Activated CD8-positive, alpha-beta memory T cell treated with anti-CD3 and anti-CD28 coated beads for 48 hours (primary cell): ENCODE measurements around the gene KLC1.

Experiments used
- DNase-seq, 3 experiments: peaks; one replicate each; pipeline ENCODE4 v3.0.0-alpha.2; 2020; ENCODE audit warnings: low read depth in 2 of 3, low spot score in 2 of 3

Gene KLC1

DNA sequence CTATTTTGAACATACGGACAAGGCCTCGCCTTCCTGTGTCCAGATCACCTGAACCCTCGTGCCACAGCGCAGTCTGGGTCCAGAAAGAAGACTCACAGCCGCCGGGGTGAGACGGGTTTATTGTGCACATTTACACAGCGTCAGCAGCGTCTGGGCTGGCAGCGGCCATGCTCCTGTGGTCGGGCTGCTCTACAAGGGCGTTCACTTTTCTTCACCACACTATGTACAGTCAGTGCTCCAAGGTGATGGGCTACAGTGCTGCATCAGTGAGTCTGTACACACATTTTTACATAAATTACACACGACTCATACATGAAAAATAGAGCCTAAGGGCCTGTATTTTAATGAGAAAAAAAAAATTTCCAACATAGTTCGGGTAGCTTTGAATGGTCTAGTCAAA, 104.6 kb downstream of the KLC1 start:
- DNase-seq, result no peak

DNA sequence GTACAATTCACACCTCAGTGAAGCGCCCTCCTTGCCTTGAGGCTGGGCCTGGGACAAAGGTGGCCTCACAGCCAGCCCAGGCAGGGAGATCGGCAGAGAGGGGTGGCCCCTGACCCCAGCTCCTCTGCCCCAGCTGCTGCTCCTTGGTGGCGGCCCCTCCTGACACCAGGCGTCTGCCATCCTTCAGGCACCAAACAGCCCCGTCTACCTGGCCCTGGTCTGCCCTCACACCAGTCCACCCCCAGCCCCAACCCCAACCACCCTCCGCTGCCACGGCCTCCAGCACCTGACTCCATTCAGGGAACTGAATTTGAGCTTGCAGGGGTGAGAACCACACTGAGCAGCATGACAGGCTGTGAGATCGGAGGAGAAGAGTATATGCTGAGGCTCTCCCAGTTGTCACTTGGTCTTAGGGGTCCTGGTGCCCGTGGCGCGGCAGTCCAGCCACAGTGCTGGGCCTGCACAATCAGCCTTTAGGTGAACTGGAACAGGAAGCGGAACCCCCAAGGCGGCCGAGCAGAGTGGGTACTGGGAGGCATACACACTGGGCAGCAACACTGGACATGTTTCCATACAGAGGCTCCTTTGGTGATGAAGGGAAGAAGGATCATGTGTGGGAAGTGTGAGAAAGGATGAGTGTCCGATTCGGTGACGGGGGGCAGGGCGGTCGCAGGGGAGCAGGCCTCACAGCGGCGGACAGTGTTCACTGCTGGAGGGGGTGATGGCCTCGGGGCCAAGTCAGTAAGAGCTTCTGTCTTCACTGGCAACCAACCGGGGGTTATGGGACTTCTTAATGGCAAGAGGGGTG, 105.3 kb downstream of the KLC1 start:
- DNase-seq, result no peak

DNA sequence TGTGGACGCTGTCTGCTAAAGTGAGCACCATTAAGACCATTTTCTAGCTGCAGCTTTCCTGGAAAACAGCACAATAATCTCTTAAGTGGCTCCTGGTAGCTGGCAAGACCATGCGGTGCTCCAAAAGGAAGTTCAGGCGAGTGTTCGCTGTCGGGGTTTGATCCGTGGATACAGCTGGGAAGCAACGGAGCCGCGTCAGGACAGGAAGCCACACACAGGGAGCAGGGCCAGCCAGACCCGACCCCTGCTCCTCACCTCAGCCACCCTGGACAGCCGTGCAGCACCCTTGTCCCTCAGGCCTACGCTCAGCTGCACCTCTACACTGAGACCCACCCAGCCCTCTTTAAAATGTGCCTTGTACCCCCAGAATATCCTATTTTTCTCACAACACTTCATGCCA, 106.0 kb downstream of the KLC1 start:
- no peak for DNase-seq

DNA sequence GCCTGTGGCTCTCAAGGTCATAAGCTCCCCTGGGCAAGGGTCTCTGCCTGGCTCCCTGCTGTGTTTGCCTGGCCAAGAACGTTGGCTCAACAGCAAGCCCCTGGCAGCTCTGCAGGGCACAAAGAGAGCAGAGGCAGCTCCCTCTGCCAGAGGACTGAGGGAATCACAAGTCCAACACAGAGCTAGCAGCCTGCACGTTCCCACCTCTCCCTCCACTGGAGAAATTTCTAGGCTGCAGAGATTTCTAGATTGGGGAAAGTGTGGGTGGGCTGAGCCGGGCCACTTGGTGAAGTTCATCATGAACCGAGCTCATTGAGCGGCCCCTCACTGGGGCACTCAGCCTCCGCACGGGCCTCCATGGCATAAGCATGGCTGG, 106.4 kb downstream of the KLC1 start:
- no peak for DNase-seq

DNA sequence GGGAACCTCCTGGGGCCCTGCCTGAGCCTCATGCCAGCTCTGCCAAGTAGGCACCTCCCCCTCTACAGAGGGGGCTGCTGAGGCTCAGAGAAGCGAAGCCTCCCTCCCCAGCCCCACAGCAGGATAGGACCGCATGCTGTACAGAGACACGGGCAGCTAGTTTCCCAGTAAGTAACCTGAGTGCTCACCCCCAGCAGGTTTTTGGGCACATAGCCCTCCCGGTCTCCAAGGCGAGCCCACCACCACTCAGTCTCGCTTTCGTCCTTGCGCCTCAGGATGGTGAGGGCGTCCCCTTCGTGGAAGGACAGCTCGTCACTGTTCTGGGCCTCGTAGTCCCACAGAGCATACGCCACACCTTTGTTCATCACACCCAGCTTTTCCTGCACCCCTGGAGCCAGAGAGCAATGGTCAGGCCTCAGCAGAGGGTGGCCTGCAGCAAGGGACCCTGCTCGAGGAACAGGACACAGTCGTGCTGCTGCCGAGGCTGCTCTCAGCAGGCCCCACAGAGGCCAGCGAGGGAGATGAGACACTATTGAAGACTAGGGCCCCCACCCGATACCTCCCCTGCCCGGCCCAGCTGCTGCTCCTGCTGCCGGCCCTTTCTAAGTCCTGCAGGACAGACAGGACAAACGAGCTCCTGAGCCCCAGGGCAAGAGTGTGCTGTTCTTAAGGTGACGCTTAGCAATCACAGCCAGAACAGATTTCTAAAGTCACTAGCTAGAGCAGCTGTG, 107.0 kb downstream of the KLC1 start:
- no peak for DNase-seq

DNA sequence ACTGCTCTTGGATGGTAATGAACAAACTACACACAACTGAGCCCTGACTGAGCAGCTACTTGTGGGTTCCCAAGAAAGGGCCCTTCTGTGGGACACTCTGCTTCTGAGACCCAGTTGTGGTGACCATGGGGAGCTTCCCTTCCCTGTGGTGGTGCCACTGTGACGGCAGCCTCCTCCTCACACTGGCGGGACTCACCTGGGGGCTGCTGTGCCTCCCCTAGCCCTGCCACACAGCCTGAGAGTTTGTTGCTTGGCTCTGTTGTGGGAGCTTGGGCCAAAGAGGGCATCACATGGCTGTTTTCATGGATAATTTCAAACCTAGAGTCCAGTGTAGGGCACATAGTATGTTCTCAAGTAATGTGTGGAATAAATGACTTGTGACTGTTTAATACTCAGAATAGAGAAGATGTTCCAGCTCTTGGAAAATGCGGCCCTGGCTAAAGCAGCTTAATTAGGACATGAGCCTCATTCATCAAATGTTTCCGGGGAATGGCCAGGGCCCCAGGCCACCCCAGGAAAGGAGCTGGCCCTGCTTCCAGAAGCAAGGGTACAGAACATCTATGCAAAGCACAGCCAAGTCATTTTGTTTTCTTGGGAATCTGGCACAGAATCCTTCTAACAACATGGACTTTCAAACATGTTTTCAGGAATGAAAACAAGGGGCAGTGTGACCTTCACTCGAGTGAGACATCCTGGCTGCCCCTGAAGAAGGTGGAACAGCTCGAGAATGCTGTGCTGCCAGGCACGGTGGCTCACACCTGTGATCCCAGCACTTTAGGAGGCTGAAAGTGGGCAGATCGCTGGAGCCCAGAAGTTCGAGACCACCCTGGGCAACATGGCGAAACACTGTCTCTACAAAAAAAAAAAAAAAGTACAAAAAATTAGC, 107.8 kb downstream of the KLC1 start:
- no peak for DNase-seq

DNA sequence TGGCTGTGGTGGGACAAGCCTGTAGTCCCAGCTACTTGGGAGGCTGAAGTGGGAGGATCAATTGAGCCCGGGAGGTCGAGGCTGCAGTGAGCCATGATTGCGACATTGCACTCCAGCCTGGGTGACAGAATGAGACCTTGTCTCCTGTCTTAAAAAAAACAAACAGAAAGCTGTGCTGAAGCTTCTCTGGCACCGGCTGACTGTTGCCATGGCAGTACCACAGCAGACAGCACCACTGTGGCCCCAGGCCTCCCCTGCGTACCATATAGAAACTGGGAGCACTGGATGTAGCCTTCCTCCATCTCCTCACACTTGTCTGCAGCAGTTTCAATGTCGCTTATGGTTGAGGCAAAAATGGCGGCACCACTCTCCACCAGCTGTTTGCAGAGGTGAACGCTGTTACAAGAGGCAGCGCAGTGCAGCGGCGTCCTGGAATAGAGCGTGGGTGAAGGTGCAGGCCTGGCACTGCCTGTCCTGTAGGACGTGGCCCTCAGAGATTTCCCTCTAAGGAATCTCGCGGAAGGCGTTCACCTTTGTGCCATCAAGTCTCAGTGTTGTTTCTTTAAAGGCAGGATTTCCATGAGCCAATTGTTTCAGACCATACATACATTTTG, 108.5 kb downstream of the KLC1 start:
- DNase-seq, result no peak

DNA sequence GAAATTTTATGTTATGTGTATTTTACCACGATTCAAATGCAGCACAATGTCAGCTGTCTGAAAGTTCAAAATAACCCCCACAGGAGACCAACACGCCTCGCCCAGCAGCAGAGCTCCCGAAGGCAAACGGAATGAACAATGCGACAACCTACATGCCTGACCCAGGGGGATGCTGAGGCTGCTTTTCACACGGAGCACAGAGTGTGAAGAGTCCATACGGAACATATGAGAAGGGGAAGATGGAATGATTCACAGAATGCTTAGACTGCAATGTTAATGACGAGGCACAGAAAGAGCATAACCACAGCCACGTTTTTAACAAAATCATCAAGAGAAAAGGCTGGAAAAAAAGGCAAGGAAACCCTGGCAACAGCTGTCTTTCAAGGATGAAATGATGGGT, 109.2 kb downstream of the KLC1 start:
- no peak for DNase-seq

DNA sequence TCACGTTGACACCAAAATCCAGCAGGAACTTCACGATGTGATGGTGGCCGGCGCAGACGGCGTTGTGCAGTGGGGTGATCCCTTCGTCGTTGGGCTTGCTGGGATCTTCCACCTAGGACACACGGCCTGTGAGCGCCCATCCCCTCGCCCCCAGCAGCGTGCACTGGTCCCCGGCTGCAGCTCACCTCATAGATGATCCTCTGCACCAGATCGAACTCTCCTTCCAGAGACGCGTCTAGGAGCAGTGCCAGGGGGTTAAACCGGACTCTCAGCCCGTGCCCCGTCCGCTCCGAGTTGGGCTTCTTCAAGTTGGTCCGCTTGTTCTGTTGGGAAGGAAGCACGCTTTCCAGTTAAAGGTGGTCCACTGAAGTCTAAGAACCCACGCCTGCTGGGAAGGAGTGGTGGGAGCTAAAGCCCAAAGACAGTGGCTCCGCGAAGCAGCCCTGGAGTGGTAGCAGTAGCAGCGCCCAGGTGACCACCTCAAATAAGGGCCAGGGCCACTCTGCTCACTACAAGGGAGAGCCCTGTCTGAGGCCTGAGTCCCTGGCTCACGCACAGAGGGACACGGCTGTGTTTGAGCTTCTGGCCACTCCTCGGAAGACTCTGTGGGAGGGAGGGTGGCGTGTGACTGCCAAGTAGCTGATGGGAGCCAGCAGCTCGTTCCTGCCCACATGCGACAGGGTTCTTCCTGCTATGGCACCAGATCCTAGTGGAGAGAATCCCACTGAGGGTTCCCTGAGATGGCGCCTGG, 109.9 kb downstream of the KLC1 start:
- no peak for DNase-seq

DNA sequence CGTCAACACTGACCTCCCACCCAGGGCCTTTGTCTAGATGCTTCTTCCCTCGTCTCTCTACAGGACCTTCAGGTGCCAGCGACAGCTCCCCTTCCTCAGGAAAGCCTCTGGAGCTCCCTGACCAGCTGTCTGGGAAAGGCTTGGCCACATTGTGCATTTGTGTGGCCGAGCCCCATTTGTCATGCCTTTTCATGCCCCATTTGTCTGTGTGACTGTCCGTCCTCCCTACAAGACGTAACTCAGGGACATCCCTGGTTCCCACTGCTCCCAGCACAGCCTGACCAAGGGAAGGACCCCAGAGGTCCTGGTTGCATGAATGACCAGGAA, 110.4 kb downstream of the KLC1 start:
- no peak for DNase-seq

DNA sequence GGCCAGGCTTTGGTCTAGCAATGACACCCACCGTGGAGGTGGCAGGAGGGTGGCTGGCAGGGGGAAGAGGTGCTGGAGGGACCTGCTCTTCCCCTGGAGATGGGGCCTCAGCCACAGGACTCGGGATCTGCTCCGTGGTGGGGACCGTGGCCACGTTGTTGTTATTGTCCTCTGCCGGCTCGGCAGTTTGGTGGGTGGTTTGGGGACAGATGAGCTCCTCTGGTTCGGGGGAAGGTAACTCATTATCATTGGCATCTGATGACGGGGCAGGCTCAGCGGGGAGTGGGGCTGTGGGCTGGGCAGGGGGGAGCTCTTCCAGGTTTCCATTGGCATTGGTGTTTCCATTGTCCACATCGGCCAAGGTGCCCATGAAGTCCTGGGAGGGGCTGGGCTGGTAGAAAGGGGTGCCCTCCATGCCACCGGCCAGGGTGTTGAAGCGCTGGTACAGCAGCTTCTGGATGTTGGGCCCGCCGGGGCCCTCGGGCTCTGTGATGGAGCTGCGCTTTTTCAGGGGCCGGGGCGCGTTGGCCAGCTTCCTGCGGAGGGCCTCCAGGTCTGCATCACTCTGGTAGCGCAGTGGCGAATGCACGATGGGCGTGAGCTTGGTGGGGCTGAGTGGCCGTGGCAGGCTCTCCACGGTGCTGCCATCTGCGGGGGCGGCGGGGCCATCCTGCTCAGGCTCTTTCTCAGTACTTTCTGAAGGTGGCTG, 110.9 kb downstream of the KLC1 start:
- no peak for DNase-seq

DNA sequence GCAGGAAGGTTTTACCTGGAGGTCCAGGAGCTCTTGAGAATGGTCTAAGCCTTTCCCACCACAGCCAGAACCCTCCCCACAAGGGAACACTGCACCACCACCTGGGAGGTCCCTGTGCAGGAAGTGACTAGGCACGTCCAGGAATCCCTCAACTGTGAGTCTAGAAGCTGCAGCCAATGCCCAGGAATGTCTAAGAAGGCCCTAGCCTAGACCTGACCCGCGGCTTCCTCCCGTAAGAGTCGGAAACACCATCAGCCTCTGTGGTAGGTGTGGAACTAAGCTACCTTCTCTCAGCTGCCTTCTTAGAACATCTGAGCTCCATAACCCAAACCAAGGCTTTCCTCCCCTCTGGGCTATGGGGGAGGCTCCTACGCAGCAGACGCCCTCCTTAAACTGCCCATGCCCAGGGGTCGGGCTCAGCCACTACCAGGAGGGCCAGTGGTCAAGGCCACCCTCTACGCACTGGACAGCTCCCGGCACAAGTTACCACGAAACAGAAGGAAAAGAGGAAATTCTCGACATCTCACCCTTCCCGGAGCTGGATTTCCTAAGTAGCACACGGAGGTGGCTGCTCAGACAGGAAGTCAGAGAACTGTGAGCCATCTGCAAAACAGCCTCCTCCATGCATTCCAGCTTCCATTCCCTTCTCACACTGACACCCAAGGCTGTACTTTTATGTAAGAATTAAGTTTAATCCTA, 112.1 kb downstream of the KLC1 start:
- DNase-seq, result no peak

DNA sequence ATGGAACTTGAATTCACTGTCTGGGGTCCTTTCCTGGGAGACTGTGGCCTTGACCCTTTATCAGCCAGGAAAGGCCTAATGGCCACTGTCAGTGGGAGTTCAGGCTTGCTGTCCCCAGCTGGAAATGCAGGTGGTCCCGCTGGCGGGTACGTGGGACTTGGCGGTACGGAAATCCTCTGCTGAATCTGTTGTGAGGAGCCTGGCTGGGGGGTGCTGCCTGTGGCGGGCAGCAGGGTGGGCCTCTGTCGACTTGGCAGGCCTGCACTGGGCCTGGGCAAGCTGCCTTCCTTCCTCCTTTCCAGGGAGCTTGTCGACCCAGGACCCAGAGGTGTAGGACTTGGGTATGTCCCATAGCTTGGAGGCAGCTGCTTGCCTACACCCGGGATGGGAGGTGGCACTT, 112.9 kb downstream of the KLC1 start:
- DNase-seq, result no peak

DNA sequence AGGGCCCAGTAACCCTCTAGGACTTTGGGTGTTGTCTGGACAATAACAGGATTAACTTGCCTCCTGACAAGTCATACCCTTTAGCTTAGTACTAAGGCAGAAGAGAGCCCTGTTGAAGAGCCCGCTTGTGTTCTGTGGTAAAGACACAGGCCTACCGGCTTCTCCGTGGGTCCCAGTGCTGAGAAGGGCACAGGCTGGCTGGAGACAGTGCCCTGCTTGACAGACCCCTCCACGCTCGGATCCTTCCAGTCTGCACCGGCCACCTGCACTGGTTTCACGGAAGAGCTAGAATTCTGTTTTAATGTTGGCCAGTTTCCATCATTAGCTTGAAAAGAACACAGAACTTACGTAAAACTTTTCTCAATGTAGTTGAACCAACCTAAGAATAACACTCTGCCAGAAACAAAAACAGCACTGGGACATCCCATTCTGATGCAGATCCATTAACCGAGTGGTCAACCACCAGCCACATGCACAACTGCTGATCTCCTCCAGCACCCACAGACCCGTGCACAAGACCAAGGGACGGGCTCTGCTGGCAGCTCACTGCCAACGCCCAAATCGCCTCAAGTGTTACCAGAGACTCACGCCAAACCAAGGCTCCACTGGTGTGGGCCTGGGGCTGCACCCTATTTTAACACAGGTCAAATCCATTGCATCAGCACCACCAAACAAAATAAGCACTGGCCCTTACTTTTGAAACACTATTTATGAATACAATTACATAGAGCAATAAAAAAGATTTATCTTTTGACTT, 113.7 kb downstream of the KLC1 start:
- DNase-seq, result no peak

DNA sequence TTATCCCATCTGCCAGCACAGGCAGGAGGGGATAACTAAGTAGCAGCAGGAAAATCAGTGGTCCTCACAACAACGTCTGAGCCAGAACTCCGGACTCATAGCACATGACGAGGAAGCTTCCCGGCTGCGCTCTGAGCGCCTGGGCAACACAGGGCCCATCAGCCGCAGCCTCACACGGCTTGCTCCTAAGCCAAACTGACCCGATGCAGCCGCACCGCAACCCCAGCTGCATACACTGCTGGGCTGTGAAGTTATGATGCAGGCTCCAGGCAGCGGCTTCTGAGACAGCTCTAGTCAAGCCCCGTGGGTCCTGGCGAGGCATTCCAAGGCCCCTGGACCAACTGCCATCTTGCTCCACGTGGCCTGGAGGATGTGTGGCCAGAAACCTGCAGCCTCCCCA, 114.7 kb downstream of the KLC1 start:
- no peak for DNase-seq

DNA sequence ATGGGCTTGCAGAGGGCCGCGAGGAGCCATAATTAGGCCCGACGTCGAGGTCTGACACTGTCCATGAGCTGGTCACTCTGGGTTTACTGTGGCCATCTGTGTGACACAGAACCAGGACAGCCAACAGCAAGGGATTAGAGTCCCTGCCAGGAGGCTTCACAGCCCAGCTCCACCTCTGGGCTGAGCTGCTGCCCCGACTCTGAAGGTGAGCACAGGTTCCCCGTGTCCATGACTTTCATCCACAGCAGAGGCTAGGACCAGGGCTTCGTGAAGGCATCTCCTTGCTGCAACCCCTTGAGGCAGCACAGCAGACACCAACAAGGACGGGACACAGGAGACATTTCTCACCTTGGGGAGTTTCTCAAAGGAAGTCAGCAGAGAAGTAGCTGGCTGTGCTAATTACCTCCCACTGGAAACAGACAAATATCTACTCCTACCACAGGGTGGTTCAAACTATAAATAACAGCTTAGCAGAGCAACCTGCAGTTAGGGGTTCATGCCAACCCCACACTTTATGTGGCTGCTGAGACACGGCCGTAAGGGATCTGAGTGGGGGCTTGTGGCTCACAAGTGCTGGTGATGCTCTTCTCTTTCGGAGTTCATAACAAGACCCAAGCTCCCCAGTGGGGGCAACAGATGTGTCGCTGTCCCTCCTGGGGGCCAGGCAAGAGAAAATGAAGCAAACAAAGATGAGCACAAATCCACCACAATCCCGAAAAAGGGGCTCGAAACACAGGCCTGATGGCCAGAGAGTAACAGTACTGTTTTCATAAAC, 115.8 kb downstream of the KLC1 start:
- DNase-seq, result no peak

DNA sequence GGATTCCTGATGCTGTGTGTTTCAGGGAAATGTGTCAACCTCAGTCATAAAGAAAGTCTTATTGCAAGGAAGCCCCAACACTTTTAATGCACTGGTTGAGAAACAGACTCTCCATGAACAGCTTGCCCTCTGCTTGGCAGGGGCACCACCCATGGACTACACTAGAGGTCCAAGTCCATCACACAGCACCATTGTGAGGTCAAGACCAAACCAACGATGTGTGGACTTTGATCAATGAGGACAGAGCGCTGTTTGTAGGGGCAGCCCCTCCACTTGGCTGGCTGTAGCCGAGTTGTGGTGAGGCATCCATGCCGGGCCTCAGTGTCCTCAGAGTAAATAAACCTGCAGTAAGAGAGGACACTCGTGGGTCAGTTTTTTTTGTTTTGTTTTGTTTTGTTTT, 116.4 kb downstream of the KLC1 start:
- no peak for DNase-seq

DNA sequence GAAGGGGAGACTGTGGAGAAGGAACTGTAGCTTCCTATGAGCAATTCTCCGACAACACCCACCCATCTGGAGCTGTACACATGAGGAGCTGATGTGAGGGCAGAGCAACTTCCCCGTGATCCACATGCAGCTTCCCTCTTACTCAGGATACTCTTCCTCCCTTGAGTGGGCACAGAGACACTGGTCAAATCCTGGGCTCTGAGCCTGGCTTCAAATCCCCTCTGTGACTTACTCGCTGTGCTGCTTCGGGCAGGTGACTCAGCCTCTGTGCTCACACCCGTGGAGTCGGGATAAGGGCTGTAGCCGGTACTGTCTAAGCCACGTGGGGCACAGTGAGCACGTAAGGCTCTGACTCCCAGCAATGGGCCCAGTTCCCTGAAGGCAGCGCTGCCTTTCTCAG, 117.7 kb downstream of the KLC1 start:
- DNase-seq, result no peak
